SK-N-SH (cell line): ENCODE results near the gene CCDC102B.

Source experiments
- EZH2phosphoT487 ChIP-seq: fragments of 200-600 bp; sonication (generic); IDR thresholded peaks from 2 replicates; pipeline ENCODE4 v1.6.1; 2017; ENCODE audit warnings: low read depth, mixed run types, mild to moderate bottlenecking, antibody characterized with exemption, moderate library complexity, borderline replicate concordance
- FOSL2 ChIP-seq: IDR thresholded peaks from 2 replicates; pipeline ENCODE4 v1.4.0; 2012; ENCODE audit warnings: low read depth, mild to moderate bottlenecking, moderate library complexity, borderline replicate concordance
- FOXM1 ChIP-seq: IDR thresholded peaks from 2 replicates; pipeline ENCODE4 v1.4.0; 2012; ENCODE audit warnings: low read depth, mild to moderate bottlenecking
- JUND ChIP-seq: IDR thresholded peaks from 2 replicates; pipeline ENCODE4 v1.4.0; 2012
- MXI1 ChIP-seq: IDR thresholded peaks from 2 replicates; pipeline ENCODE4 v1.6.1; 2012; ENCODE audit warnings: mild to moderate bottlenecking, low read depth, low read length, improper control_type of control experiment
- POLR2AphosphoS5 ChIP-seq: IDR thresholded peaks from 2 replicates; pipeline ENCODE4 v1.6.1; 2012; ENCODE audit warnings: low read depth, low read length
- RFX5 ChIP-seq: IDR thresholded peaks from 2 replicates; pipeline ENCODE4 v1.6.1; 2012; ENCODE audit warnings: mild to moderate bottlenecking, improper control_type of control experiment, low read length
- SMC3 ChIP-seq: IDR thresholded peaks from 2 replicates; pipeline ENCODE4 v1.6.1; 2012; ENCODE audit warnings: low read depth, low read length, improper control_type of control experiment
- TAF1 ChIP-seq: IDR thresholded peaks from 2 replicates; pipeline ENCODE4 v1.6.1; 2012; ENCODE audit warnings: low read depth, mild to moderate bottlenecking, low read length, moderate library complexity, borderline replicate concordance
- YY1 ChIP-seq: IDR thresholded peaks from 2 replicates; pipeline ENCODE4 v1.4.0; 2012; ENCODE audit warnings: low read depth, mild to moderate bottlenecking
- TF ChIP-seq, protein P1 (sequence below): IDR thresholded peaks from 2 replicates; pipeline ENCODE4 v1.4.0; 2012; ENCODE audit warnings: low read depth, borderline replicate concordance
- TF ChIP-seq, protein P2 (sequence below): IDR thresholded peaks from 2 replicates; pipeline ENCODE4 v1.6.1; 2012; ENCODE audit warnings: mild to moderate bottlenecking, low read depth, low read length, moderate library complexity
- TF ChIP-seq, protein P3 (sequence below): fragments of 150-350 bp; IDR thresholded peaks from 2 replicates; pipeline ENCODE4 v1.6.1; 2017; ENCODE audit warnings: antibody characterized with exemption, low read length, low read depth, borderline replicate concordance
- TF ChIP-seq, protein P4 (sequence below): fragments of 200-600 bp; sonication (generic); IDR thresholded peaks from 2 replicates; pipeline ENCODE4 v1.6.1; 2017; ENCODE audit warnings: antibody characterized with exemption, mild to moderate bottlenecking, moderate library complexity

DNA sequence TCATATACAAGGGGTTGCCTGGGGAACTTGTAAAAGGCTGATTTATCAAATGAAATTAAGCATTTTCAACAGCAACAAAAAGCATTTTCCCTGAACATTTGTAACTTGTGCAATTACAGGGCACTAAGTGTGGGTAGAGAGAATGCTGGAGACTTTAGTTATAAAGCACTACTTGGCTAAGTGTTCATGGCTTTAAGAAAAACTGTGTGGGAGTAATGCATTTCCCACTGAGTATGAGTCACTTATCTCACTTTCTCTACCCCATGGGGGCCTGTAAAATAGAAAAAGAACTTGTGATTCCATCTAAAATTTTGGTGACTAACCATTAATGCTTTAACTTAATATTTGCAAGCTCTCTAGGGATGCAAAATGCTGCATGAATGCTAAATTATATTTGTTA lies 193.4 kb downstream of the CCDC102B start:
- TF ChIP-seq, protein P1, sequence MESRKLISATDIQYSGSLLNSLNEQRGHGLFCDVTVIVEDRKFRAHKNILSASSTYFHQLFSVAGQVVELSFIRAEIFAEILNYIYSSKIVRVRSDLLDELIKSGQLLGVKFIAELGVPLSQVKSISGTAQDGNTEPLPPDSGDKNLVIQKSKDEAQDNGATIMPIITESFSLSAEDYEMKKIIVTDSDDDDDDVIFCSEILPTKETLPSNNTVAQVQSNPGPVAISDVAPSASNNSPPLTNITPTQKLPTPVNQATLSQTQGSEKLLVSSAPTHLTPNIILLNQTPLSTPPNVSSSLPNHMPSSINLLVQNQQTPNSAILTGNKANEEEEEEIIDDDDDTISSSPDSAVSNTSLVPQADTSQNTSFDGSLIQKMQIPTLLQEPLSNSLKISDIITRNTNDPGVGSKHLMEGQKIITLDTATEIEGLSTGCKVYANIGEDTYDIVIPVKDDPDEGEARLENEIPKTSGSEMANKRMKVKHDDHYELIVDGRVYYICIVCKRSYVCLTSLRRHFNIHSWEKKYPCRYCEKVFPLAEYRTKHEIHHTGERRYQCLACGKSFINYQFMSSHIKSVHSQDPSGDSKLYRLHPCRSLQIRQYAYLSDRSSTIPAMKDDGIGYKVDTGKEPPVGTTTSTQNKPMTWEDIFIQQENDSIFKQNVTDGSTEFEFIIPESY = no peak
- no peak for TF ChIP-seq MXI1
- TF ChIP-seq, protein P2, sequence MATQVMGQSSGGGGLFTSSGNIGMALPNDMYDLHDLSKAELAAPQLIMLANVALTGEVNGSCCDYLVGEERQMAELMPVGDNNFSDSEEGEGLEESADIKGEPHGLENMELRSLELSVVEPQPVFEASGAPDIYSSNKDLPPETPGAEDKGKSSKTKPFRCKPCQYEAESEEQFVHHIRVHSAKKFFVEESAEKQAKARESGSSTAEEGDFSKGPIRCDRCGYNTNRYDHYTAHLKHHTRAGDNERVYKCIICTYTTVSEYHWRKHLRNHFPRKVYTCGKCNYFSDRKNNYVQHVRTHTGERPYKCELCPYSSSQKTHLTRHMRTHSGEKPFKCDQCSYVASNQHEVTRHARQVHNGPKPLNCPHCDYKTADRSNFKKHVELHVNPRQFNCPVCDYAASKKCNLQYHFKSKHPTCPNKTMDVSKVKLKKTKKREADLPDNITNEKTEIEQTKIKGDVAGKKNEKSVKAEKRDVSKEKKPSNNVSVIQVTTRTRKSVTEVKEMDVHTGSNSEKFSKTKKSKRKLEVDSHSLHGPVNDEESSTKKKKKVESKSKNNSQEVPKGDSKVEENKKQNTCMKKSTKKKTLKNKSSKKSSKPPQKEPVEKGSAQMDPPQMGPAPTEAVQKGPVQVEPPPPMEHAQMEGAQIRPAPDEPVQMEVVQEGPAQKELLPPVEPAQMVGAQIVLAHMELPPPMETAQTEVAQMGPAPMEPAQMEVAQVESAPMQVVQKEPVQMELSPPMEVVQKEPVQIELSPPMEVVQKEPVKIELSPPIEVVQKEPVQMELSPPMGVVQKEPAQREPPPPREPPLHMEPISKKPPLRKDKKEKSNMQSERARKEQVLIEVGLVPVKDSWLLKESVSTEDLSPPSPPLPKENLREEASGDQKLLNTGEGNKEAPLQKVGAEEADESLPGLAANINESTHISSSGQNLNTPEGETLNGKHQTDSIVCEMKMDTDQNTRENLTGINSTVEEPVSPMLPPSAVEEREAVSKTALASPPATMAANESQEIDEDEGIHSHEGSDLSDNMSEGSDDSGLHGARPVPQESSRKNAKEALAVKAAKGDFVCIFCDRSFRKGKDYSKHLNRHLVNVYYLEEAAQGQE = no peak
- no peak for TF ChIP-seq EZH2phosphoT487
- TF ChIP-seq, protein P3, sequence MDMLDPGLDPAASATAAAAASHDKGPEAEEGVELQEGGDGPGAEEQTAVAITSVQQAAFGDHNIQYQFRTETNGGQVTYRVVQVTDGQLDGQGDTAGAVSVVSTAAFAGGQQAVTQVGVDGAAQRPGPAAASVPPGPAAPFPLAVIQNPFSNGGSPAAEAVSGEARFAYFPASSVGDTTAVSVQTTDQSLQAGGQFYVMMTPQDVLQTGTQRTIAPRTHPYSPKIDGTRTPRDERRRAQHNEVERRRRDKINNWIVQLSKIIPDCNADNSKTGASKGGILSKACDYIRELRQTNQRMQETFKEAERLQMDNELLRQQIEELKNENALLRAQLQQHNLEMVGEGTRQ = no peak
- TF ChIP-seq, protein P4, sequence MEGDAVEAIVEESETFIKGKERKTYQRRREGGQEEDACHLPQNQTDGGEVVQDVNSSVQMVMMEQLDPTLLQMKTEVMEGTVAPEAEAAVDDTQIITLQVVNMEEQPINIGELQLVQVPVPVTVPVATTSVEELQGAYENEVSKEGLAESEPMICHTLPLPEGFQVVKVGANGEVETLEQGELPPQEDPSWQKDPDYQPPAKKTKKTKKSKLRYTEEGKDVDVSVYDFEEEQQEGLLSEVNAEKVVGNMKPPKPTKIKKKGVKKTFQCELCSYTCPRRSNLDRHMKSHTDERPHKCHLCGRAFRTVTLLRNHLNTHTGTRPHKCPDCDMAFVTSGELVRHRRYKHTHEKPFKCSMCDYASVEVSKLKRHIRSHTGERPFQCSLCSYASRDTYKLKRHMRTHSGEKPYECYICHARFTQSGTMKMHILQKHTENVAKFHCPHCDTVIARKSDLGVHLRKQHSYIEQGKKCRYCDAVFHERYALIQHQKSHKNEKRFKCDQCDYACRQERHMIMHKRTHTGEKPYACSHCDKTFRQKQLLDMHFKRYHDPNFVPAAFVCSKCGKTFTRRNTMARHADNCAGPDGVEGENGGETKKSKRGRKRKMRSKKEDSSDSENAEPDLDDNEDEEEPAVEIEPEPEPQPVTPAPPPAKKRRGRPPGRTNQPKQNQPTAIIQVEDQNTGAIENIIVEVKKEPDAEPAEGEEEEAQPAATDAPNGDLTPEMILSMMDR = no peak
- TF ChIP-seq FOSL2 = no peak
- no peak for TF ChIP-seq SMC3
- TF ChIP-seq TAF1 = no peak
- TF ChIP-seq FOXM1 = no peak
- no peak for TF ChIP-seq JUND
- TF ChIP-seq YY1 = no peak
- no peak for TF ChIP-seq POLR2AphosphoS5
- TF ChIP-seq RFX5 = no peak
